Upper lobe of left lung (tissue), 6 donors: ENCODE data around the gene DGKZ. TPM values are rescaled to one million over a fixed set of nuclear protein-coding genes. Genes with fewer than 3 reads are reported as not detected.

Experiments
- ATAC-seq, 2 donors: fragments of 200-7000 bp; cut with Tn5 transposase; one replicate each; pipeline ENCODE4 v1.9.1; 2022; ENCODE audit warnings: mild to moderate bottlenecking in 2 of 2, moderate library complexity in 2 of 2; ENCODE audit not compliant: low FRiP score in 2 of 2
- DNase-seq, 2 donors: peaks; one replicate each; pipeline ENCODE4 v3.0.0-alpha.2; 2019 to 2020
- H3K27ac ChIP-seq, 4 donors: fragments of 200-600 bp; sonication (generic); one replicate each; pipeline ENCODE4 v1.5.1; 2016 to 2019
- H3K27me3 ChIP-seq, 4 donors: fragments of 200-600 bp; sonication (generic); one replicate each; pipeline ENCODE4 v1.5.1; 2017 to 2019
- H3K36me3 ChIP-seq, 4 donors: fragments of 200-600 bp; sonication (generic); one replicate each; pipeline ENCODE4 v1.5.1; 2016 to 2019
- H3K4me1 ChIP-seq, 4 donors: fragments of 200-600 bp; sonication (generic); one replicate each; pipeline ENCODE4 v1.5.1; 2018 to 2019
- H3K4me3 ChIP-seq, 4 donors: fragments of 200-600 bp; sonication (generic); one replicate each; pipeline ENCODE4 v1.5.1; 2017 to 2019; ENCODE audit warnings: mild to moderate bottlenecking in 2 of 4, moderate library complexity in 1 of 4
- H3K9me3 ChIP-seq, 4 donors: fragments of 200-600 bp; sonication (generic); one replicate each; pipeline ENCODE4 v1.5.1; 2018 to 2019
- CTCF ChIP-seq, 6 experiments: fragments of 450-650 bp in 4 of 6; fragments of 200-600 bp in 2 of 6; sonication (generic) in 2 of 6; IDR thresholded peaks; one replicate each; pipeline ENCODE4 v1.5.1; 2016 to 2019; ENCODE audit warnings: antibody characterized with exemption in 6 of 6
- EP300 ChIP-seq, 4 donors: sonication (generic); formaldehyde crosslinking; IDR thresholded peaks; one replicate each; pipeline ENCODE4 v1.5.1; 2017; ENCODE audit warnings: antibody characterized with exemption in 4 of 4, control low read depth in 2 of 4
- POLR2A ChIP-seq, 4 donors: fragments of 450-650 bp; IDR thresholded peaks; one replicate each; pipeline ENCODE4 v1.5.1; 2016 to 2017; ENCODE audit warnings: antibody characterized with exemption in 4 of 4, mild to moderate bottlenecking in 2 of 4
- POLR2AphosphoS5 ChIP-seq, 2 donors: sonication (generic); formaldehyde crosslinking; IDR thresholded peaks; one replicate each; pipeline ENCODE4 v1.5.1; 2017; ENCODE audit warnings: antibody characterized with exemption in 2 of 2
- WGBS, 2 donors: methylation state at CpG; one replicate each; pipeline ENCODE4 v1.1.5; 2017 to 2018; 5-methylcytosine and 5-hydroxymethylcytosine counted together
- total RNA-seq, 6 donors: library from RNA; depleted of rRNA in 4 of 6; stranded (reverse); fragments of >200 nt in 4 of 6; gene quantifications; one replicate each; pipeline versions ENCODE4 v1.1.0 to v1.2.1, GENCODE V29; 2016 to 2021
- donor health status: DM: no; HTN: no; CAD: no; lungs with moderate emphysema.
- donor health status: DM: no; HTN: yes; CAD: no; lungs with severe emphysema.

DGKZ gene
- total RNA-seq, 6 donors from 2014 or later, result 55.1 to 145 (median 65.5) TPM

- no peak for DNase-seq
- Histone ChIP-seq H3K27me3 (peaks cover 0 to 11% (median 3%) of the 10 kb centered on the region in 4 donors), H3K27ac (peak overlapping the region in 2 of 4 donors; percentile 85 to 90), H3K9me3 (no peaks in the 10 kb centered on the region), H3K36me3 (no peaks in the 10 kb centered on the region), H3K4me1 (peaks cover 52 to 74% (median 60%) of the 10 kb centered on the region in 4 donors), H3K4me3 (no peak overlapping the region)
- WGBS, 2 donors, result 84 to 89% methylated on average over 13 of the region's 13 CpGs
- TF ChIP-seq CTCF (IDR thresholded peaks at IDR 0.05) (no peak), POLR2AphosphoS5 (IDR thresholded peaks at IDR 0.05) (no peak), POLR2A (IDR thresholded peaks at IDR 0.05) (no peak), EP300 (IDR thresholded peaks at IDR 0.05) (no peak)
- ATAC-seq, result no peak
Measured at GRCh38 chr11:46337626-46338345, 9.5 kb upstream of the DGKZ start.

- peak overlapping the region in 3 of 4 donors; percentile 7 to 43 (median 22) for H3K4me3 ChIP-seq
- H3K27ac ChIP-seq, result peak overlapping the region; percentile 50 to 90 (median 82)
- H3K4me1 ChIP-seq, result peaks cover 46 to 73% (median 58%) of the 10 kb centered on the region in 4 donors
- 21 to 31% methylated on average over 8 to 9 of the region's 9 CpGs for WGBS, 2 donors
- no peaks in the 10 kb centered on the region for H3K9me3 ChIP-seq
- DNase-seq, result no peak
- ATAC-seq, result no peak
- peaks cover 0 to 2% (median 0%) of the 10 kb centered on the region in 4 donors for H3K27me3 ChIP-seq
- H3K36me3 ChIP-seq, result no peaks in the 10 kb centered on the region
- TF ChIP-seq EP300 (IDR thresholded peaks at IDR 0.05), result no peak
- TF ChIP-seq POLR2A (IDR thresholded peaks at IDR 0.05), result no peak
Measured at GRCh38 chr11:46338636-46338987, 8.7 kb upstream of the DGKZ start.

- Histone ChIP-seq H3K9me3 (no peaks in the 10 kb centered on the region), H3K4me1 (peaks cover 45 to 68% (median 61%) of the 10 kb centered on the region in 4 donors), H3K36me3 (no peaks in the 10 kb centered on the region), H3K27ac (peak overlapping the region; percentile 50 to 90 (median 82)), H3K27me3 (no peaks in the 10 kb centered on the region), H3K4me3 (peak overlapping the region in 3 of 4 donors; percentile 7 to 43 (median 22))
- TF ChIP-seq POLR2A (IDR thresholded peaks at IDR 0.05) (no peak), EP300 (IDR thresholded peaks at IDR 0.05) (no peak), CTCF (IDR thresholded peaks at IDR 0.05) (no peak), POLR2AphosphoS5 (IDR thresholded peaks at IDR 0.05) (no peak)
- WGBS, 2 donors, result 25 to 33% methylated on average over 10 to 16 of the region's 16 CpGs
- DNase-seq (peak in 1 of 2 donors; percentile 67), ATAC-seq (peak; percentile 31 to 49)
Measured at GRCh38 chr11:46338988-46339666, 8.1 kb upstream of the DGKZ start.

- no peaks in the 10 kb centered on the region for H3K9me3 ChIP-seq
- peak overlapping the region; percentile 50 to 90 (median 82) for H3K27ac ChIP-seq
- no peaks in the 10 kb centered on the region for H3K27me3 ChIP-seq
- H3K4me3 ChIP-seq, result no peak overlapping the region
- no peak for DNase-seq
- H3K36me3 ChIP-seq, result no peaks in the 10 kb centered on the region
- ATAC-seq, result no peak
- no peak for TF ChIP-seq POLR2AphosphoS5 (IDR thresholded peaks at IDR 0.05)
- WGBS, 2 donors, result 41 to 53% methylated on average over 2 of the region's 2 CpGs
- peaks cover 45 to 73% (median 66%) of the 10 kb centered on the region in 4 donors for H3K4me1 ChIP-seq
Measured at GRCh38 chr11:46339816-46340215, 7.4 kb upstream of the DGKZ start.

GRCh38 chr11:46341454-46341853, 5.8 kb upstream of the DGKZ start:
- no peak overlapping the region for H3K4me3 ChIP-seq
- peaks cover 50 to 90% (median 69%) of the 10 kb centered on the region in 4 donors for H3K4me1 ChIP-seq
- TF ChIP-seq POLR2AphosphoS5 (IDR thresholded peaks at IDR 0.05), result no peak
- no peaks in the 10 kb centered on the region for H3K36me3 ChIP-seq
- no peak for DNase-seq
- no peaks in the 10 kb centered on the region for H3K27me3 ChIP-seq
- WGBS, 2 donors, result 92 to 95% methylated on average over 3 of the region's 3 CpGs
- ATAC-seq, result no peak
- H3K9me3 ChIP-seq, result no peaks in the 10 kb centered on the region
- H3K27ac ChIP-seq, result peak overlapping the region in 3 of 4 donors; percentile 46 to 90 (median 85)

GRCh38 chr11:46342239-46342638, 5.0 kb upstream of the DGKZ start:
- WGBS, 2 donors, result 21 to 23% methylated on average over 5 of the region's 5 CpGs
- Histone ChIP-seq H3K27ac (peak overlapping the region in 3 of 4 donors; percentile 46 to 90 (median 85)), H3K36me3 (no peaks in the 10 kb centered on the region), H3K4me3 (no peak overlapping the region), H3K27me3 (no peaks in the 10 kb centered on the region), H3K4me1 (peaks cover 50 to 89% (median 69%) of the 10 kb centered on the region in 4 donors), H3K9me3 (no peaks in the 10 kb centered on the region)
- DNase-seq, result peak in 1 of 2 donors; percentile 49
- ATAC-seq, result no peak
- TF ChIP-seq CTCF (IDR thresholded peaks at IDR 0.05) (no peak), EP300 (IDR thresholded peaks at IDR 0.05) (no peak), POLR2AphosphoS5 (IDR thresholded peaks at IDR 0.05) (no peak), POLR2A (IDR thresholded peaks at IDR 0.05) (no peak)
